Progenitor cell of endocrine pancreas (in vitro differentiated cells): ENCODE measurements around the gene MICOS13. TPM values are rescaled to one million over a fixed set of nuclear protein-coding genes. Genes with fewer than 3 reads are reported as not detected.

Source experiments
- DNase-seq: peaks from one replicate; pipeline ENCODE4 v3.0.0; 2021; ENCODE audit warnings: low spot score; ENCODE audit not compliant: unreplicated experiment
- H3K27ac Mint-ChIP-seq: 2 replicates; pipeline ENCODE4 v1.8.0; 2021; ENCODE audit warnings: mild to moderate bottlenecking, moderate library complexity, mixed read lengths
- H3K27me3 Mint-ChIP-seq: 2 replicates; pipeline ENCODE4 v1.8.0; 2021; ENCODE audit warnings: mixed read lengths
- H3K36me3 Mint-ChIP-seq: 2 replicates; pipeline ENCODE4 v1.8.0; 2022; ENCODE audit warnings: mixed read lengths; ENCODE audit not compliant: insufficient read depth
- H3K4me1 Mint-ChIP-seq: 2 replicates; pipeline ENCODE4 v1.8.0; 2021; ENCODE audit warnings: low read depth, mixed read lengths
- H3K4me3 Mint-ChIP-seq: 2 replicates; pipeline ENCODE4 v1.8.0; 2021; ENCODE audit warnings: low read depth, mild to moderate bottlenecking, moderate library complexity, mixed read lengths
- H3K9me3 Mint-ChIP-seq: 2 replicates; pipeline ENCODE4 v1.8.0; 2021; ENCODE audit warnings: low read depth, mixed read lengths
- total RNA-seq: library from RNA; stranded (reverse); gene quantifications from 2 replicates; pipeline ENCODE4 v1.2.1, GENCODE V29; 2021
- TF ChIP-seq, protein P1 (sequence below): fragments of 200-600 bp; sonication (generic); IDR thresholded peaks from one replicate; pipeline ENCODE4 v1.5.0; 2021; ENCODE audit warnings: antibody characterized with exemption, mild to moderate bottlenecking; ENCODE audit not compliant: unreplicated experiment

The MICOS13 gene
- total RNA-seq, 1 donor from 2014 or later, result 29.7 TPM

- Mint-ChIP-seq H3K4me3 (no peak overlapping the region), H3K36me3 (peaks cover 2% of the 10 kb centered on the region), H3K27ac (no peak overlapping the region), H3K9me3 (no peaks in the 10 kb centered on the region), H3K4me1 (peaks cover 21% of the 10 kb centered on the region), H3K27me3 (no peaks in the 10 kb centered on the region)
- DNase-seq, result no peak
- TF ChIP-seq, protein P1, sequence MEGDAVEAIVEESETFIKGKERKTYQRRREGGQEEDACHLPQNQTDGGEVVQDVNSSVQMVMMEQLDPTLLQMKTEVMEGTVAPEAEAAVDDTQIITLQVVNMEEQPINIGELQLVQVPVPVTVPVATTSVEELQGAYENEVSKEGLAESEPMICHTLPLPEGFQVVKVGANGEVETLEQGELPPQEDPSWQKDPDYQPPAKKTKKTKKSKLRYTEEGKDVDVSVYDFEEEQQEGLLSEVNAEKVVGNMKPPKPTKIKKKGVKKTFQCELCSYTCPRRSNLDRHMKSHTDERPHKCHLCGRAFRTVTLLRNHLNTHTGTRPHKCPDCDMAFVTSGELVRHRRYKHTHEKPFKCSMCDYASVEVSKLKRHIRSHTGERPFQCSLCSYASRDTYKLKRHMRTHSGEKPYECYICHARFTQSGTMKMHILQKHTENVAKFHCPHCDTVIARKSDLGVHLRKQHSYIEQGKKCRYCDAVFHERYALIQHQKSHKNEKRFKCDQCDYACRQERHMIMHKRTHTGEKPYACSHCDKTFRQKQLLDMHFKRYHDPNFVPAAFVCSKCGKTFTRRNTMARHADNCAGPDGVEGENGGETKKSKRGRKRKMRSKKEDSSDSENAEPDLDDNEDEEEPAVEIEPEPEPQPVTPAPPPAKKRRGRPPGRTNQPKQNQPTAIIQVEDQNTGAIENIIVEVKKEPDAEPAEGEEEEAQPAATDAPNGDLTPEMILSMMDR, result no peak
Observed at GRCh38 chr19:5678071-5678718, 2.1 kb downstream of the MICOS13 start.

DNA sequence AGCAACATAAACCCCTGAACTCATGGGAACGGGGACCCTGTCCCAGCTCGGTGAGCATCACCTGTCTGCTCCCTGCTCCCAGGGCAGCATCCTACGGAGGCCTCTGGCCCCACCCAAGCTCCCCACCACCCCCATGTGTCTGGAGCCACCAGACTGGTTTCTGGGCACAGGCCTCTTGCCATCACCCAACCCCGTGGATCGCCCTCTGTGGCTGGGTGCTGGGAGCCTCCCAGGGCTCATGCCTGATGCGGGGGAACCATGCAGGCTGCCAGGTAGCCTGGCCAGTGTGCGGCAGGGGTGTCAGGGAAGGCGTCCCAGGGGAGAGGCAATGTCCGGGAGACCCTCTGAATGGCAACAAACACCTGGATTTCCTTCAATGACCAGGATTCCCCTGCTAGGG is 2.7 kb downstream of the MICOS13 start:
- no peak overlapping the region for H3K27ac Mint-ChIP-seq
- H3K36me3 Mint-ChIP-seq, result peaks cover 8% of the 10 kb centered on the region
- DNase-seq, result no peak
- H3K27me3 Mint-ChIP-seq, result no peaks in the 10 kb centered on the region
- no peak overlapping the region for H3K4me3 Mint-ChIP-seq
- peaks cover 19% of the 10 kb centered on the region for H3K4me1 Mint-ChIP-seq
- TF ChIP-seq, protein P1, result no peak
- H3K9me3 Mint-ChIP-seq, result no peaks in the 10 kb centered on the region

- DNase-seq, result no peak
Observed at GRCh38 chr19:5677136-5677535, 3.2 kb downstream of the MICOS13 start.

DNA sequence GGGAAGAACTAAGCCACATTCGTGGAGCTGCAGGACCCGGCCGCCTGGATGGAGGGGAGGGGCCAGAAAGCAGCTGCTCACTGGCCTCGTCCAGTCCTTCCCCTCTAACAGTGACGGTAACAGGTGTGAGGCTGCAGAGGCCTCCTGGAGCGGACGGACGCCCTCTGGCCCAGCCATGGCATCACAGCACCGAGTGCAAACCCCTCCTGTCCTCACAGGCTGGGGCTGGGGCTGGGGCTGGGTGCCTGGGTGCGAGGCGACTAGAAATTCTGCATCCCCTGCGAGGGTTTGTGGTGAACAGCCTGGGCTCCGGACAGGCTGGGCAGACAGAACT is 3.6 kb downstream of the MICOS13 start:
- peaks cover 13% of the 10 kb centered on the region for H3K4me1 Mint-ChIP-seq
- H3K27me3 Mint-ChIP-seq, result no peaks in the 10 kb centered on the region
- H3K36me3 Mint-ChIP-seq, result peaks cover 9% of the 10 kb centered on the region
- H3K9me3 Mint-ChIP-seq, result no peaks in the 10 kb centered on the region
- no peak for DNase-seq
- no peak overlapping the region for H3K4me3 Mint-ChIP-seq
- TF ChIP-seq, protein P1, result no peak
- H3K27ac Mint-ChIP-seq, result no peak overlapping the region

More at GRCh38 chr19:5677136-5677535, 3.2 kb downstream of the MICOS13 start:
- Mint-ChIP-seq H3K27me3 (no peaks in the 10 kb centered on the region), H3K4me3 (no peak overlapping the region), H3K4me1 (peaks cover 16% of the 10 kb centered on the region), H3K27ac (no peak overlapping the region), H3K36me3 (peaks cover 8% of the 10 kb centered on the region), H3K9me3 (no peaks in the 10 kb centered on the region)
- TF ChIP-seq, protein P1, result no peak

DNA sequence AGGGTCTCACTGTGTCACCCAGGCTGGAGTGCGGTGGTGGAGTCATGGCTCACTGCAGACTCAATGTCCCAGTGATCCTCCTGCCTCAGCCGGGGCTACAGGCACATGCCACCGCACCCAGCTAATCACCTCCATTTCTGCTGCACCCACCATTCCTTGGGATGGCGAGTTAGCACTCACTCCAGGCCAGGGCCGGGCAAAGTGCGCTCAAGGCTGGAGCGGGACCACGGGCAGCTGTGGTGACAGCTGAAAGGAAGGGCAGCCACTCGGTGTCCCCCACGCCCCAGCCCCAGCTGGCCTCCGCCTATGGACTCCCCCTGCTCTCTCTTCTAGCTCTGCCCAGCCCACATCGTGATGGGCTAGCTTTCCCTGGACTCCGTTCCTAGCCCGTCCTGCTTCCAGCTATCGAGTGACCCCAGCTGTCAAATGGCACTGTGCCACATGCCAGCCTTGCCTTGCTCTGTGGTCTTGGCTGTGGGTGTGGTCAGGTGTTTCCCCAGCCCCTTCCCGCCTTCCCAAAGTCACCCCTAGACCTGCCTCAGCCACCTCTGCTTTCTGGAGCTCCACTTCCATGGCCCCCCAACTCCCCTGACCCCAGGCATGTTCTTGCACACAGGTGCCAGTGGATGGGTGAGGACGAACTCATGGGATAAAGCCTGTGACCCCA is 4.1 kb downstream of the MICOS13 start:
- Mint-ChIP-seq H3K4me1 (peaks cover 9% of the 10 kb centered on the region), H3K27ac (peak overlapping the region; percentile 62), H3K9me3 (no peaks in the 10 kb centered on the region), H3K4me3 (no peak overlapping the region), H3K36me3 (peaks cover 10% of the 10 kb centered on the region), H3K27me3 (no peaks in the 10 kb centered on the region)
- no peak for DNase-seq
- TF ChIP-seq, protein P1, result no peak
